ENCODE data around the gene CRYBG1.

DNA sequence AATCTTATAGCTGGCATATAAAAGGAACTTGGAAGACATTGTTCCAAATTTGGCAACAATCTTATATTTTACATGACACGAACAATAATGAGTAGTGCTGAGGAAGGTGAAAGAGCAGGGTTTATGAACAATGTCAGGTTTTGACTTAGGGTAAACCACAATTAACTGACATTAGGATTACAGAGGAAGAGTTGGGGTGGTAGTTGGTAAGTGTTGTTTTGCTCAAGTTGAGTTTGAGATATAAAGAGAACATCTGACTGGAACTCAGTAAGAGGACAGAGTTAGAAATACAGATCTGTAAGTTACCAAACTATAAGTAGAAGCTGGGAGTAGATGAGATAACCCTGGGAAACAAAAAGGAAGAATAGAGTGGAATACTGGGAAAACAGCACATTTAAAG, 253.6 kb downstream of the CRYBG1 start:
- TF ChIP-seq, protein P1, sequence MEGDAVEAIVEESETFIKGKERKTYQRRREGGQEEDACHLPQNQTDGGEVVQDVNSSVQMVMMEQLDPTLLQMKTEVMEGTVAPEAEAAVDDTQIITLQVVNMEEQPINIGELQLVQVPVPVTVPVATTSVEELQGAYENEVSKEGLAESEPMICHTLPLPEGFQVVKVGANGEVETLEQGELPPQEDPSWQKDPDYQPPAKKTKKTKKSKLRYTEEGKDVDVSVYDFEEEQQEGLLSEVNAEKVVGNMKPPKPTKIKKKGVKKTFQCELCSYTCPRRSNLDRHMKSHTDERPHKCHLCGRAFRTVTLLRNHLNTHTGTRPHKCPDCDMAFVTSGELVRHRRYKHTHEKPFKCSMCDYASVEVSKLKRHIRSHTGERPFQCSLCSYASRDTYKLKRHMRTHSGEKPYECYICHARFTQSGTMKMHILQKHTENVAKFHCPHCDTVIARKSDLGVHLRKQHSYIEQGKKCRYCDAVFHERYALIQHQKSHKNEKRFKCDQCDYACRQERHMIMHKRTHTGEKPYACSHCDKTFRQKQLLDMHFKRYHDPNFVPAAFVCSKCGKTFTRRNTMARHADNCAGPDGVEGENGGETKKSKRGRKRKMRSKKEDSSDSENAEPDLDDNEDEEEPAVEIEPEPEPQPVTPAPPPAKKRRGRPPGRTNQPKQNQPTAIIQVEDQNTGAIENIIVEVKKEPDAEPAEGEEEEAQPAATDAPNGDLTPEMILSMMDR (IDR thresholded peaks at IDR 0.05; ENCODE audit: insufficient read depth, low read length), result no peak
- TF ChIP-seq SPI1 (IDR thresholded peaks at IDR 0.05; ENCODE audit: borderline replicate concordance, low read depth) (no peak), GABPA (IDR thresholded peaks at IDR 0.05; ENCODE audit: low read depth) (no peak)
